Erythroblast (primary cell): ENCODE measurements around the gene FAM89B.

Experiments used
- DNase-seq, 2 experiments: peaks; one replicate each; lab custom pipeline; 2025; lab: John Stamatoyannopoulos, UW
- GATA1 ChIP-seq: IDR thresholded peaks from 2 replicates; pipeline ENCODE4 v1.6.1; 2011; ENCODE audit warnings: low read depth, mild to moderate bottlenecking, control low read depth, low read length, moderate library complexity
- POLR2A ChIP-seq: IDR thresholded peaks from 2 replicates; pipeline ENCODE4 v1.6.1; 2011; ENCODE audit warnings: mild to moderate bottlenecking, low read length

FAM89B gene

GRCh38 chr11:65536412-65537295, 35.7 kb upstream of the FAM89B start:
- TF ChIP-seq GATA1: no peak
- TF ChIP-seq POLR2A: no peak
- no peak for DNase-seq

GRCh38 chr11:65537296-65537597, 35.1 kb upstream of the FAM89B start:
- TF ChIP-seq POLR2A: no peak
- DNase-seq: no peak

GRCh38 chr11:65537620-65538231, 34.6 kb upstream of the FAM89B start:
- TF ChIP-seq POLR2A (no peak), GATA1 (no peak)
- no peak for DNase-seq

- no peak for DNase-seq
- TF ChIP-seq POLR2A (no peak), GATA1 (no peak)
Measured at GRCh38 chr11:65538232-65538914, 34.0 kb upstream of the FAM89B start.

GRCh38 chr11:65538915-65539743, 33.2 kb upstream of the FAM89B start:
- DNase-seq: no peak
- TF ChIP-seq POLR2A (no peak), GATA1 (no peak)

GRCh38 chr11:65539744-65540289, 32.5 kb upstream of the FAM89B start:
- TF ChIP-seq POLR2A: no peak
- TF ChIP-seq GATA1: no peak
- no peak for DNase-seq

GRCh38 chr11:65540290-65541092, 31.8 kb upstream of the FAM89B start:
- TF ChIP-seq POLR2A: peak; percentile 12
- TF ChIP-seq GATA1: no peak
- peak; percentile 92 to 96 for DNase-seq

- DNase-seq: no peak
- TF ChIP-seq GATA1 (no peak), POLR2A (no peak)
Measured at GRCh38 chr11:65541093-65541982, 31.0 kb upstream of the FAM89B start.

- no peak for DNase-seq
- TF ChIP-seq POLR2A (no peak), GATA1 (no peak)
Measured at GRCh38 chr11:65542738-65543390, 29.5 kb upstream of the FAM89B start.

GRCh38 chr11:65545853-65546216, 26.5 kb upstream of the FAM89B start:
- TF ChIP-seq POLR2A (no peak), GATA1 (no peak)
- DNase-seq: no peak
